K562 (cell line): ENCODE data around the gene TDRD12. TPM values are rescaled to one million over a fixed set of nuclear protein-coding genes. Genes with fewer than 3 reads are reported as not detected.

Experiments
- ARHGAP35 ChIP-seq: fragments of 450-650 bp; IDR thresholded peaks from 2 replicates; pipeline ENCODE4 v1.6.1; 2018; ENCODE audit not compliant: partially characterized antibody
- CBX5 ChIP-seq: IDR thresholded peaks from 2 replicates; pipeline ENCODE4 v1.6.1; 2014; ENCODE audit warnings: low read depth, borderline replicate concordance
- ETV6 ChIP-seq, 3 experiments: fragments of 150-350 bp in 1 of 3; sonication (generic) in 1 of 3; formaldehyde crosslinking in 1 of 3; IDR thresholded peaks; 2 replicates each; pipeline versions ENCODE4 v1.6.1 to v1.8.0; 2014 to 2022; ENCODE audit warnings: borderline replicate concordance in 2 of 3, low read depth in 2 of 3, antibody characterized with exemption in 1 of 3, low read length in 1 of 3, mild to moderate bottlenecking in 1 of 3, missing genetic modification reagents in 1 of 3
- EWSR1 ChIP-seq: fragments of 450-650 bp; IDR thresholded peaks from 2 replicates; pipeline ENCODE4 v1.6.1; 2018; ENCODE audit warnings: borderline replicate concordance, mild to moderate bottlenecking, low read depth, moderate library complexity; ENCODE audit not compliant: partially characterized antibody
- HDAC6 ChIP-seq: IDR thresholded peaks from 2 replicates; pipeline ENCODE4 v1.6.1; 2012; ENCODE audit warnings: low read depth, mild to moderate bottlenecking, control low read depth, inconsistent platforms, low read length, moderate library complexity
- HIVEP1 ChIP-seq: fragments of 250-450 bp; sonication (Bioruptor Pico); IDR thresholded peaks from 2 replicates; pipeline ENCODE4 v1.4.0; 2020; ENCODE audit warnings: mild to moderate bottlenecking
- HMGN3 ChIP-seq: IDR thresholded peaks from 2 replicates; pipeline ENCODE4 v1.6.1; 2011; ENCODE audit warnings: borderline replicate concordance, low read depth, mild to moderate bottlenecking, mixed read lengths, low read length; ENCODE audit not compliant: insufficient read length; ENCODE audit errors: extremely low read depth
- HSF4 ChIP-seq: fragments of 250-450 bp; sonication (Bioruptor Pico); IDR thresholded peaks from 2 replicates; pipeline ENCODE4 v2.1.2; 2022; ENCODE audit warnings: mild to moderate bottlenecking, moderate library complexity, borderline replicate concordance
- LCOR ChIP-seq: sonication (generic); formaldehyde crosslinking; IDR thresholded peaks from 2 replicates; pipeline ENCODE4 v1.8.0; 2022; ENCODE audit warnings: mild to moderate bottlenecking, missing genetic modification reagents
- MTA1 ChIP-seq: fragments of 450-650 bp; IDR thresholded peaks from 2 replicates; pipeline ENCODE4 v1.6.1; 2017; ENCODE audit warnings: borderline replicate concordance
- NCOA1 ChIP-seq: fragments of 450-650 bp; IDR thresholded peaks from 2 replicates; pipeline ENCODE4 v1.6.1; 2016; ENCODE audit warnings: low read depth
- NFXL1 ChIP-seq: fragments of 450-650 bp; formaldehyde crosslinking; IDR thresholded peaks from 2 replicates; pipeline ENCODE4 v1.4.0; 2021; ENCODE audit warnings: mild to moderate bottlenecking
- PML ChIP-seq: IDR thresholded peaks from 2 replicates; pipeline ENCODE4 v1.6.1; 2012; ENCODE audit warnings: low read length, inconsistent platforms
- SMAD4 ChIP-seq: fragments of 250-450 bp; sonication (Bioruptor Pico); conservative IDR thresholded peaks from 2 replicates; pipeline ENCODE4 v1.8.0; 2021; ENCODE audit warnings: inconsistent platforms, mild to moderate bottlenecking, moderate library complexity
- SP1 ChIP-seq: sonication (generic); formaldehyde crosslinking; IDR thresholded peaks from 2 replicates; pipeline ENCODE4 v1.8.1; 2022; ENCODE audit warnings: mild to moderate bottlenecking, missing genetic modification reagents
- STAT5A ChIP-seq: IDR thresholded peaks from 2 replicates; pipeline ENCODE4 v1.6.1; 2012; ENCODE audit warnings: low read length, inconsistent platforms, borderline replicate concordance
- TCF3 ChIP-seq: sonication (generic); formaldehyde crosslinking; IDR thresholded peaks from 2 replicates; pipeline ENCODE4 v1.4.0; 2020; ENCODE audit warnings: mild to moderate bottlenecking, missing genetic modification reagents
- TOE1 ChIP-seq, 2 experiments: fragments of 450-650 bp in 1 of 2; sonication (generic) in 1 of 2; formaldehyde crosslinking in 1 of 2; IDR thresholded peaks; 2 replicates each; pipeline versions ENCODE4 v1.7.1 to v1.8.0; 2016 to 2022; ENCODE audit warnings: borderline replicate concordance in 2 of 2, mild to moderate bottlenecking in 2 of 2, antibody characterized with exemption in 1 of 2, inconsistent platforms in 1 of 2, low read depth in 1 of 2, missing genetic modification reagents in 1 of 2, moderate library complexity in 1 of 2
- U2AF1 ChIP-seq: fragments of 200-400 bp; formaldehyde crosslinking; optimal IDR thresholded peaks from 2 replicates; pipeline ENCODE3; 2017; ENCODE audit warnings: mild to moderate bottlenecking, low read depth, low read length, moderate library complexity
- YY1 ChIP-seq, 3 experiments: IDR thresholded peaks; 2 replicates each; pipeline ENCODE4 v1.6.1; 2011; ENCODE audit warnings: low read length in 2 of 3, mild to moderate bottlenecking in 2 of 3, moderate library complexity in 2 of 3, borderline replicate concordance in 1 of 3, control low read depth in 1 of 3, low read depth in 1 of 3; ENCODE audit not compliant: insufficient read depth in 3 of 3, insufficient replicate concordance in 2 of 3, control insufficient read depth in 1 of 3, insufficient read length in 1 of 3; ENCODE audit errors: extremely low read depth in 1 of 3
- ZNF12 ChIP-seq: sonication (generic); formaldehyde crosslinking; IDR thresholded peaks from 2 replicates; pipeline ENCODE4 v1.4.0; 2020; ENCODE audit warnings: mild to moderate bottlenecking, missing genetic modification reagents
- ZNF408 ChIP-seq: fragments of 250-450 bp; sonication (Bioruptor Pico); IDR thresholded peaks from 2 replicates; pipeline ENCODE4 v1.4.0; 2020; ENCODE audit warnings: low read depth, mild to moderate bottlenecking, moderate library complexity
- polyA plus RNA-seq, 8 experiments: library from polyadenylated mRNA; depleted of rRNA in 4 of 8; stranded (reverse) in 5 of 8; unstranded in 3 of 8; fragments of >200 nt; fragmentation: Nextera tagmentation in 2 of 8; fragmentation: Illumina TruSeq in 1 of 8; extraction: Ambion mirVana in 2 of 8; extraction: Trizol in 1 of 8; gene quantifications; 2 replicates each; pipeline versions ENCODE4 v1.2.1 to v1.2.3, GENCODE V29; 2011 to 2014; ENCODE audit warnings: inconsistent platforms in 1 of 8, missing spikeins in 1 of 8
- total RNA-seq, 7 experiments: library from RNA; depleted of rRNA in 6 of 7; stranded (reverse); fragments of >200 nt in 6 of 7; fragmentation: Illumina TruSeq in 2 of 7; extraction: Trizol in 2 of 7; gene quantifications; 2 replicates each; pipeline versions ENCODE4 v1.2.1 to v1.2.3, GENCODE V29; 2011 to 2021; ENCODE audit warnings: low replicate concordance in 1 of 7
- TF ChIP-seq, protein P1 (sequence below): sonication (generic); formaldehyde crosslinking; IDR thresholded peaks from 2 replicates; pipeline ENCODE4 v1.8.0; 2022; ENCODE audit warnings: mild to moderate bottlenecking, missing genetic modification reagents
- TF ChIP-seq, protein P2 (sequence below), 2 experiments: IDR thresholded peaks; 2 replicates each; pipeline ENCODE4 v1.6.1; 2011; ENCODE audit warnings: borderline replicate concordance in 1 of 2, control low read depth in 1 of 2, low read depth in 1 of 2, low read length in 1 of 2, mild to moderate bottlenecking in 1 of 2, mixed read lengths in 1 of 2, moderate library complexity in 1 of 2; ENCODE audit not compliant: insufficient read depth in 1 of 2, insufficient read length in 1 of 2, poor library complexity in 1 of 2, severe bottlenecking in 1 of 2; ENCODE audit errors: extremely low read depth in 1 of 2

The TDRD12 gene
- total and polyA plus RNA-seq, 9 of the 15 experiments (the other 6 are each of a cell fraction or from before 2014, with no cell fraction given): 0.03 TPM; not detected in 8

DNA sequence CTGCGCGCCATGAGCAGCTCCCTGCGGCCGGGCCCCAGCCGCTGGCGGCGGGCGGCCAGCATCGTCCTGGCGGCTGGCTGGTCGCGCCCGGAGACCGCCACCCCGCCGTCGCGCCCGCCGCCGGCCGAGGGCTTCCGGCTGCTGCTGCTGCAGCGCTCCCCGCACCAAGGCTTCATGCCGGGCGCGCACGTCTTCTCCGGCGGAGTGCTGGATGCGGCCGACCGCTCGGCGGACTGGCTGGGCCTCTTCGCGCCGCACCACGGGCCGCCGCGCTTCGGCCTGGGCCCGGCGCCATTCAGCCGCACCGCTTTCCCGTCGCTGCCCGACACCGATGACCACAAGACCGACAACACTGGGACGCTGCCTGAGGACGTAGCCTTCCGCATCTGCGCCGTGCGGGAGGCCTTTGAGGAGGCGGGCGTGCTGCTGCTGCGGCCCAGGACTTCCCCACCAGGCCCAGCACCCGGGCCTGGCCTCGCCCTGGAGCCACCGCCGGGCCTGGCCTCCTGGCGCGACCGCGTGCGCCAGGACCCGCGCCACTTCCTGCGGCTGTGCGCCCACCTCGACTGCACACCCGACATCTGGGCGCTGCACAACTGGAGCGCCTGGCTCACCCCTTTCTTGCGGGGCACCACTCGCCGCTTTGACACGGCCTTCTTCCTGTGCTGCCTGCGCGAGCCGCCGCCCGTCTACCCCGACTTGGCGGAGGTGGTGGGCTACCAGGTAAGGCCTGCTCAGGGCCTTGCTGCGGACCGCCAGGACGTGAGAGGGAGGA lies 27.4 kb upstream of the TDRD12 start (continued):
- TF ChIP-seq NCOA1 (no peak), STAT5A (no peak), HMGN3 (no peak), PML (no peak), TCF3 (CRISPR knock-in tag) (no peak), ETV6 (IDR thresholded peaks at IDR 0.05; ENCODE audit: borderline replicate concordance in 1 of 2, low read depth in 2 of 2, low read length in 1 of 2) (no peak), ETV6 (CRISPR knock-in tag; IDR thresholded peaks at IDR 0.05; ENCODE audit: borderline replicate concordance) (0 out of 2 replicates have a peak, but pooled peaks have one; percentile 39), CBX5 (no peak), YY1 (IDR thresholded peaks at IDR 0.05; ENCODE audit: borderline replicate concordance in 1 of 3, control insufficient read depth in 1 of 3, extremely low read depth in 1 of 3, insufficient read depth in 3 of 3, insufficient read length in 1 of 3, insufficient replicate concordance in 2 of 3, low read depth in 1 of 3, low read length in 2 of 3) (peak in 2 of 3 experiments; percentile 10 to 81), ZNF408 (CRISPR knock-in tag) (no peak), NFXL1 (CRISPR knock-in tag) (no peak), ARHGAP35 (no peak), MTA1 (peak; percentile 60; the same call in 1 of the 2 replicates), ZNF12 (CRISPR knock-in tag) (peak; percentile 76; the same call in 1 of the 2 replicates), LCOR (CRISPR knock-in tag) (no peak), HDAC6 (no peak), TOE1 (IDR thresholded peaks at IDR 0.05; ENCODE audit: borderline replicate concordance) (no peak), TOE1 (CRISPR knock-in tag; IDR thresholded peaks at IDR 0.05; ENCODE audit: borderline replicate concordance, low read depth) (0 out of 2 replicates have a peak, but pooled peaks have one; percentile 68), HIVEP1 (no peak), SP1 (peak; percentile 12; the same call in 1 of the 2 replicates), U2AF1 (peak; percentile 52), HSF4 (CRISPR knock-in tag) (no peak), EWSR1 (no peak), SMAD4 (CRISPR knock-in tag) (0 out of 2 replicates have a peak, but pooled peaks have one; percentile 52)
- TF ChIP-seq, protein P1, sequence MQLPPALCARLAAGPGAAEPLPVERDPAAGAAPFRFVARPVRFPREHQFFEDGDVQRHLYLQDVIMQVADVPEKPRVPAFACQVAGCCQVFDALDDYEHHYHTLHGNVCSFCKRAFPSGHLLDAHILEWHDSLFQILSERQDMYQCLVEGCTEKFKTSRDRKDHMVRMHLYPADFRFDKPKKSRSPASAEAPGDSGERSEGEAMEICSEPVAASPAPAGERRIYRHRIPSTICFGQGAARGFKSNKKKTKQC: peak; percentile 37; the same call in 1 of the 2 replicates
- TF ChIP-seq, protein P2, sequence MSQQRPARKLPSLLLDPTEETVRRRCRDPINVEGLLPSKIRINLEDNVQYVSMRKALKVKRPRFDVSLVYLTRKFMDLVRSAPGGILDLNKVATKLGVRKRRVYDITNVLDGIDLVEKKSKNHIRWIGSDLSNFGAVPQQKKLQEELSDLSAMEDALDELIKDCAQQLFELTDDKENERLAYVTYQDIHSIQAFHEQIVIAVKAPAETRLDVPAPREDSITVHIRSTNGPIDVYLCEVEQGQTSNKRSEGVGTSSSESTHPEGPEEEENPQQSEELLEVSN (IDR thresholded peaks at IDR 0.05; ENCODE audit: borderline replicate concordance in 1 of 2, extremely low read depth in 1 of 2, insufficient read depth in 1 of 2, insufficient read length in 1 of 2, low read depth in 1 of 2, low read length in 1 of 2, poor library complexity in 1 of 2, severe bottlenecking in 1 of 2): peak; percentile 84 to 91
